T-helper 1 cell treated with Interleukin-12 subunit alpha and Interleukin-12 subunit beta and Interleukin-4 antibody, amounts not matched to agents 30 μg/mL and 1 μg/mL, for 36 hours (primary cell): ENCODE measurements around the gene LYRM4.

Source experiments
- H3K27ac Mint-ChIP-seq: one replicate; pipeline ENCODE4 v1.8.0; 2021; ENCODE audit warnings: mild to moderate bottlenecking, mixed read lengths
- H3K27me3 Mint-ChIP-seq: one replicate; pipeline ENCODE4 v1.8.0; 2021; ENCODE audit warnings: low read depth, mixed read lengths
- H3K36me3 Mint-ChIP-seq: one replicate; pipeline ENCODE4 v1.8.0; 2021; ENCODE audit warnings: low read depth, mixed read lengths
- H3K4me1 Mint-ChIP-seq: one replicate; pipeline ENCODE4 v1.8.0; 2021; ENCODE audit warnings: low read depth, mixed read lengths
- H3K4me3 Mint-ChIP-seq: one replicate; pipeline ENCODE4 v1.8.0; 2021; ENCODE audit warnings: mild to moderate bottlenecking, moderate library complexity, mixed read lengths
- H3K9me3 Mint-ChIP-seq: one replicate; pipeline ENCODE4 v1.8.0; 2021; ENCODE audit warnings: mixed read lengths

Gene LYRM4

GRCh38 chr6:5246141-5247097, 14.3 kb downstream of the LYRM4 start:
- no peak overlapping the region for H3K27ac Mint-ChIP-seq
- no peak overlapping the region for H3K4me3 Mint-ChIP-seq

GRCh38 chr6:5243069-5243468, 17.7 kb downstream of the LYRM4 start:
- peaks cover 4% of the 10 kb centered on the region for H3K4me1 Mint-ChIP-seq
- H3K27me3 Mint-ChIP-seq, result no peaks in the 10 kb centered on the region
- no peaks in the 10 kb centered on the region for H3K9me3 Mint-ChIP-seq
- H3K27ac Mint-ChIP-seq, result no peak overlapping the region
- H3K4me3 Mint-ChIP-seq, result no peak overlapping the region
- H3K36me3 Mint-ChIP-seq, result no peaks in the 10 kb centered on the region

More at GRCh38 chr6:5246141-5247097, 14.3 kb downstream of the LYRM4 start:
- Mint-ChIP-seq H3K36me3 (peaks cover 5% of the 10 kb centered on the region), H3K27me3 (no peaks in the 10 kb centered on the region), H3K4me1 (peaks cover 4% of the 10 kb centered on the region), H3K9me3 (peaks cover 4% of the 10 kb centered on the region)

GRCh38 chr6:5241252-5241651, 19.5 kb downstream of the LYRM4 start:
- Mint-ChIP-seq H3K36me3 (no peaks in the 10 kb centered on the region), H3K27ac (no peak overlapping the region), H3K27me3 (no peaks in the 10 kb centered on the region), H3K4me1 (peaks cover 4% of the 10 kb centered on the region), H3K9me3 (no peaks in the 10 kb centered on the region), H3K4me3 (no peak overlapping the region)

- Mint-ChIP-seq H3K36me3 (peaks cover 2% of the 10 kb centered on the region), H3K4me3 (no peak overlapping the region), H3K27ac (no peak overlapping the region), H3K27me3 (no peaks in the 10 kb centered on the region), H3K9me3 (no peaks in the 10 kb centered on the region), H3K4me1 (no peaks in the 10 kb centered on the region)
Observed at GRCh38 chr6:5238336-5238735, 22.4 kb downstream of the LYRM4 start.

GRCh38 chr6:5237805-5238204, 22.9 kb downstream of the LYRM4 start:
- Mint-ChIP-seq H3K36me3 (peaks cover 2% of the 10 kb centered on the region), H3K27ac (no peak overlapping the region), H3K27me3 (no peaks in the 10 kb centered on the region), H3K4me1 (peaks cover 4% of the 10 kb centered on the region), H3K4me3 (no peak overlapping the region), H3K9me3 (no peaks in the 10 kb centered on the region)

- Mint-ChIP-seq H3K27ac (no peak overlapping the region), H3K4me3 (no peak overlapping the region), H3K36me3 (peaks cover 2% of the 10 kb centered on the region), H3K9me3 (no peaks in the 10 kb centered on the region), H3K4me1 (peaks cover 8% of the 10 kb centered on the region), H3K27me3 (no peaks in the 10 kb centered on the region)
Observed at GRCh38 chr6:5235830-5236229, 24.9 kb downstream of the LYRM4 start.

- peaks cover 2% of the 10 kb centered on the region for H3K36me3 Mint-ChIP-seq
- no peaks in the 10 kb centered on the region for H3K27me3 Mint-ChIP-seq
- H3K4me3 Mint-ChIP-seq, result no peak overlapping the region
- H3K9me3 Mint-ChIP-seq, result no peaks in the 10 kb centered on the region
- H3K4me1 Mint-ChIP-seq, result peaks cover 8% of the 10 kb centered on the region
- H3K27ac Mint-ChIP-seq, result no peak overlapping the region
Observed at GRCh38 chr6:5234874-5235273, 25.9 kb downstream of the LYRM4 start.

GRCh38 chr6:5231289-5231688, 29.5 kb downstream of the LYRM4 start:
- H3K36me3 Mint-ChIP-seq, result peaks cover 2% of the 10 kb centered on the region
- peaks cover 8% of the 10 kb centered on the region for H3K4me1 Mint-ChIP-seq
- H3K27ac Mint-ChIP-seq, result no peak overlapping the region
- no peaks in the 10 kb centered on the region for H3K27me3 Mint-ChIP-seq
- no peaks in the 10 kb centered on the region for H3K9me3 Mint-ChIP-seq
- no peak overlapping the region for H3K4me3 Mint-ChIP-seq

- peaks cover 8% of the 10 kb centered on the region for H3K4me1 Mint-ChIP-seq
- no peak overlapping the region for H3K4me3 Mint-ChIP-seq
- H3K27me3 Mint-ChIP-seq, result no peaks in the 10 kb centered on the region
- H3K36me3 Mint-ChIP-seq, result no peaks in the 10 kb centered on the region
- H3K27ac Mint-ChIP-seq, result no peak overlapping the region
- no peaks in the 10 kb centered on the region for H3K9me3 Mint-ChIP-seq
Observed at GRCh38 chr6:5230081-5230480, 30.7 kb downstream of the LYRM4 start.

GRCh38 chr6:5229356-5229755, 31.4 kb downstream of the LYRM4 start:
- Mint-ChIP-seq H3K4me3 (no peak overlapping the region), H3K4me1 (peaks cover 8% of the 10 kb centered on the region), H3K27me3 (no peaks in the 10 kb centered on the region), H3K9me3 (no peaks in the 10 kb centered on the region), H3K36me3 (no peaks in the 10 kb centered on the region), H3K27ac (no peak overlapping the region)

GRCh38 chr6:5223309-5223708, 37.4 kb downstream of the LYRM4 start:
- H3K36me3 Mint-ChIP-seq, result no peaks in the 10 kb centered on the region

GRCh38 chr6:5220443-5220842, 40.3 kb downstream of the LYRM4 start:
- Mint-ChIP-seq H3K4me1 (peaks cover 3% of the 10 kb centered on the region), H3K27me3 (no peaks in the 10 kb centered on the region), H3K9me3 (no peaks in the 10 kb centered on the region), H3K27ac (no peak overlapping the region), H3K4me3 (no peak overlapping the region), H3K36me3 (no peaks in the 10 kb centered on the region)

More at GRCh38 chr6:5223309-5223708, 37.4 kb downstream of the LYRM4 start:
- Mint-ChIP-seq H3K9me3 (no peaks in the 10 kb centered on the region), H3K27ac (no peak overlapping the region), H3K4me1 (peaks cover 3% of the 10 kb centered on the region), H3K4me3 (no peak overlapping the region), H3K27me3 (no peaks in the 10 kb centered on the region)

GRCh38 chr6:5219011-5219691, 41.6 kb downstream of the LYRM4 start:
- Mint-ChIP-seq H3K27me3 (no peaks in the 10 kb centered on the region), H3K9me3 (no peaks in the 10 kb centered on the region), H3K27ac (no peak overlapping the region), H3K36me3 (no peaks in the 10 kb centered on the region), H3K4me1 (peaks cover 3% of the 10 kb centered on the region), H3K4me3 (no peak overlapping the region)

- Mint-ChIP-seq H3K27ac (no peak overlapping the region), H3K27me3 (no peaks in the 10 kb centered on the region), H3K4me1 (peaks cover 3% of the 10 kb centered on the region), H3K9me3 (no peaks in the 10 kb centered on the region), H3K4me3 (no peak overlapping the region), H3K36me3 (no peaks in the 10 kb centered on the region)
Observed at GRCh38 chr6:5217356-5217755, 43.4 kb downstream of the LYRM4 start.

- no peak overlapping the region for H3K4me3 Mint-ChIP-seq
- no peaks in the 10 kb centered on the region for H3K27me3 Mint-ChIP-seq
- H3K9me3 Mint-ChIP-seq, result no peaks in the 10 kb centered on the region
- H3K27ac Mint-ChIP-seq, result no peak overlapping the region
- H3K36me3 Mint-ChIP-seq, result no peaks in the 10 kb centered on the region
- H3K4me1 Mint-ChIP-seq, result peaks cover 8% of the 10 kb centered on the region
Observed at GRCh38 chr6:5215799-5216198, 45.0 kb downstream of the LYRM4 start.
